Non-pigmented ciliary epithelial cell (primary cell): ENCODE data around the gene RBM18.

ENCODE experiments used
- DNase-seq: peaks from one replicate; pipeline ENCODE4 v3.0.0-alpha.2; 2010; ENCODE audit warnings: low read depth

RBM18 gene, protein sequence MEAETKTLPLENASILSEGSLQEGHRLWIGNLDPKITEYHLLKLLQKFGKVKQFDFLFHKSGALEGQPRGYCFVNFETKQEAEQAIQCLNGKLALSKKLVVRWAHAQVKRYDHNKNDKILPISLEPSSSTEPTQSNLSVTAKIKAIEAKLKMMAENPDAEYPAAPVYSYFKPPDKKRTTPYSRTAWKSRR

DNA sequence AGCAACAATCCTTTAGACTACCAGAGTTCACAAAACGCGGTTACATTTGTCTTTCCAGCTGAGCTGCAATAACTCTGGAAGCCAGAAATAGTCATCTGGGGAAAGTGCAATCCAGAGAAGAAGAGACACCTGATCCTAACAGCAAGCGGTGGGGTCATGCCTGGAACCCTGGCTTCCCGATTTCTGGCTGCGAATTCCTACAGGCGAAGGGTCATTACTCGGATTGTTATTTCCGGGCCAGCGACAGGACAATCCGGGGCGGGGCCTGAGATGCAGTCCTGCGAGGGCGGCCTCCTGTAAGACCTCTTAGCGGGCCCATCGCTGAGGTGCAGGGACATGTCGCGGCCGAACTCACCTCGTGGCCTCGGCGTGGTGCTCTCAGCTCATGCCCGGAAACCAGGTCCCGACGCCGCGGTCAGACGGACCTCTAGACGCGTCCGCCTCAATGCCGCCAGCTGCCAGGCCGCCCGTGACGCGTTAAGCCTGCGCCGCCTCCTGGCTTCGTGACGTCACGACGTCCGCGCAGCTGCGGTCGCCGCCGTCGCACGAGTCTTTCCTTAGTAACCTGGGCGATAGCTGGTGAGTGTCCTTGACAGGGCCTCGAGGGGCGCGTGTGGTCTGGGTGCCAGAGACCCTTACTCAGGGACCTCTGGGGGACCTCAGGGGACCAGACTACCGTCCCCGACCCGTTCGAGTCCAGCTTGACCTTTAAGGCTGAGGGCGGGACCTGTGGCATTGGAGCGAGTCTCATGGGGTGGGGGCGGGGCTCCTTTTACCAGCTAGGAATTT, at the start of gene RBM18, which contains the start of gene MRRF:
RBM18 (minus strand) TSS at position 481 of the 789 bp plus-strand sequence. CDS start 3,348 bp downstream, outside the sequence.
MRRF (plus strand) TSS at position 523 of the 789 bp plus-strand sequence. CDS start 6,010 bp downstream, outside the sequence.
- DNase-seq, result peak; percentile 41

DNA sequence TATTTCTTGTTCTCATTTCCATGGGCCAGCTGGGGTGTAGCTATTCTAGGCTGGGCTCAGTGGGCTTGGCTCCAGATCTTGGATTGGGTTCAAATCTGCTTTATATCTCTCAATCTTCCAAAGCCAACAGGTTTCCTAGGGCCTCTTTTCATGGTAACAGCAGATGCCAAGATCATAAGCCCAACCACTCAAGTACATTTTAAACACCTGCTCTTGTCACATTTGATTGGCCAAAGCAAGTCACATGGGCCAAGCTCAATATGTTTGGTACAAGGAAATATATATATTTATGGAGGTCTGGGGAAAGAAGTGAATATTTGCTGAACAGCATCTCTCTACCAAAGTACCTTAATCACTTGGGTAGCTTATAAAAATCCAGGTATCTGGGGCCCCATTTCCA, 49.5 kb upstream of the RBM18 start:
- DNase-seq, result no peak

DNA sequence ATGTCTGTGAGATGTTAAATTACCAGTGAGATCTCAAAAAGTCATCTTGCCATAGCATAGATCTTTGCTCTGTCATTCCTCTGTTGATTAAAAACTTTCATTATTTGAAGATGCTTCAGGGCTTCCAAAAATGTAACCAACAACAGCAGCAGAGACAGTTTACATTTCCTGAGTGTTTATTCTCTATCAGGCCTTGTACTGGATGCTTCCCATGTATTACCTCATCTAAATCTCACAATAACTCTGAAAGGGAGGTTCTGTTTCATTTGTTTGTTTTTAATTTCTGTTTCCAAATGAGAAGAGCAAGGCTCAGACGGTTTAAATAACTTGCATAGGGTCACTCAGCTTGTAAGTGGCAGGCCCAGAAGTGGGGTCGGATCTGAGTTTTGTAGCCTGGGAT, 45.2 kb upstream of the RBM18 start:
- no peak for DNase-seq

DNA sequence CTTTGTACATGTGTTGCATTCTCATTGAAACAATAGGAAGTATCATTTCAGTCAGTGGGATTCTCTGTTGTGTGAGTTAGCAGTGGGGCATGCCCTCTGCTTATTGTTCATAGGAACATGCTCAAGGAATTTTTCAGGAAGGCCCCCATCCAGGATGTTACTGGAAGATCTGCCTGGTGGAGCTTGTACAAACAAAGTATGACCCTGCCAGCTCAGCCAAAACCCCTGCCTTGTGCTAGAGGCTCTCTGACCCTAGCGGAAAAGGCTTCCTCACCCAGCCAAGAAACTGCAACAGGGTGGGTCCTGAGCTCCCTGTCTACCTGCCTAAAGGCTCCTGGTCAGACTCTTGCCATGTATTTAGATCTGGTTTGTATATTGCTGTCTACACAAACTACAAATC, 43.3 kb upstream of the RBM18 start:
- DNase-seq, result no peak

DNA sequence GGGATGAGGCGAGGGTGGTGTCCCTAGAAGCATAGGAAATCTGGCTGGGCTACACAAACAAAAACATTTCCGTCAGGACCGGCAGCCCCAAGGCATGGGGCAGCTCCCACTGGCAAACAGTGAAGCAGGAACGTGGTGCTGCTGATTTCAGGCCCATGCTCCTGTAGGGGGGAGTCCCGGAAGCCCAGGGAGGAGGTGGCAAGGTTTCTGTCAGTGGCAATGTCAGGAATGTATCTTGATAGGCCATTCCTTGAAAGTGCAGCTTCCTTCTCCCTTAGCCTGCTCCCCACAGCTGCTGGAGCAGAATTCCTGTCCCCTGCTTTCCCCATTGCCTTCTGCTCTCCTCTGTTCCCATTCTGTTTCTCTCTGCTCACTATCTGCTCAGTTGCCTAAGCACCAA, 42.4 kb upstream of the RBM18 start:
- no peak for DNase-seq

DNA sequence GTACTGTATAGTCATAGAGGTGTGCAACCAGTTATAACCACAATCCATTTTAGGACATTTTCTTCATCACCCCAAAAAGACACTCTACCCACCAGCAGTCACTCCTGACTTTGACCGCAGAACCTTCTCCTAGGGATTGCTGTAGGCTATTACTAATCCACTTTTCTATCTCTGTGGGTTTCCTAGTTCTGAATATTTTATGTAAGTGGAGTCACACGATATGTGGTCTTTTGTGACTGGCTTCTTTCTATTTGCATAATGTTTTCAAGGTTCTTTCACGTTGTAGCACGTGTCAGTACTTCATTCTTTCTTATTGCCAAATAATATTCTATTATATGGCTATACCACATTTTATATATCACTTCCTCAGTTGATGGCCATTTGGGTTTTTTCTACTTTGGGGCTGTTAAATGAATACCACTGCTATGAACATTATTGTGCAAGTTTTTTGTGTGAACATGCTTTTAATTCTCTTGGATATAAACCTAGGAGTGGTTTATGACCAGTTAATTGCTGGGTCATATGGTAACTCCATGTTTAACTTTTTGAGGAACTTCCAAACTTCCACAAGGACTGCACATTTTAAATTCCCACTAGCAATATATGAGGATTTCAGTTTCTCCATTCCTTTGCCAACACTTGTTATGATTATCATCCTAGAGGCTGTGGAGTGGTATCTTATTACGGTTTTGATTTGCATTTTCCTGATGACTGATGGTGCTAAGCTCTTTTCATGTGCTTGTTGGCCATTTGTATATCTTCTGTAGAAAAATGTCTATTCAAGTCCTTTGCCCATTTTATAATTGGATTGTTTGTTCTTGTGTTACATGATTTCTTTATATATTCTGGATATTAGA, 37.8 kb upstream of the RBM18 start:
- DNase-seq, result no peak

DNA sequence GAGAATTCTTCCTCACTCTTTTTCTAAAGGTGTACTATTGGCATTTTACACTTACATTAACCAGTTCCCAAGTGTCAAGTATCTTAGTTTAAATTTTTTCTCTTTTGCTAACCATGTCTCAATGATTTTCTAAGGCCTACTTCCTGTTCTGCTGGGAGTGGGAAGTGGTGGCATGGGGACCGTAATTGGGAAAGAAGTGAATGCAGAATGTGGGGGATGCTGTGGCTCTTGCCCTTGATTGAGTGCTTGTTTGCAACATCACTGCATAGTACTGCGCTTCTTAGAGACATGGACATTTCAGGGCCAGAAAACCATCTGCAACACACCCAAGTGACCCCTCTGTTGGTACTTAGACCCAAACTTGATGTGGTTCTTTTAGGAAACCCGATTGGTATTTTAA, 32.9 kb upstream of the RBM18 start:
- no peak for DNase-seq

DNA sequence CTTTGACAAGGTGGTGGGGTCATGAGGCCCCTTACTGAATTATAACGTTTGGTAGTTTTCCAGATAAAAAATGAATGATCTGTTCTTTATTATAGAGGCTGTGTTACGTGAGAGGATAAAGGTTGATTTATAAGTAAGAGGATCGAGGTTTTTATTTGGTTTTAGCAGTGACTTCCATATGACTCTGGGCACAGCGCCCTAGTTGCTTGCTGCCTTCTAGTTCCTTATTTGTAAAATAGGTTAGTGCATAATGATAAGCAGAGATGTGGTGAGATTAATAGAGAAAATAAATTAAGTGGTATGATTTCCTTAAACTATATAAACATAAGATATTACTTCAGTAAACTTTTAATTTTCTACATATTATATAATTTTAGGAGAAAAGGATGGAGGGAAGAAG, 29.9 kb upstream of the RBM18 start:
- no peak for DNase-seq

DNA sequence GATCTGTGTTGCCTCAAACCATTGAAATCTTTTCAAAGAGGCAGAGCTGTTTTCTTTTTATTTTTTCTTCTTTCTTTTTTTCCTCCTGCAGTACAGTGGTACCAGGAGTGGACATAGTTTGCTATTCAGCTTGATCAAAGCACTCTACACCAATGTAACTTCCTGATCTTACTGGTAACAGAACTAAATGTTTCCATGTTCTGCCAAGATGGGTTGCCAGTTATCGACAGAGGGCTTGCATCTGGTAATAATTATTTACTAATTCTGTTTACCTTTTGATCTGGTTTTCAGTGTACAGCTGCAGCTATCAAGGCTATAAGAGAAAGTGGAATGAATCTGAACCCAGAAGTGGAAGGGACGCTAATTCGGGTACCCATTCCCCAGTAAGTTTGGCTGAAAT, 26.8 kb upstream of the RBM18 start:
- no peak for DNase-seq

DNA sequence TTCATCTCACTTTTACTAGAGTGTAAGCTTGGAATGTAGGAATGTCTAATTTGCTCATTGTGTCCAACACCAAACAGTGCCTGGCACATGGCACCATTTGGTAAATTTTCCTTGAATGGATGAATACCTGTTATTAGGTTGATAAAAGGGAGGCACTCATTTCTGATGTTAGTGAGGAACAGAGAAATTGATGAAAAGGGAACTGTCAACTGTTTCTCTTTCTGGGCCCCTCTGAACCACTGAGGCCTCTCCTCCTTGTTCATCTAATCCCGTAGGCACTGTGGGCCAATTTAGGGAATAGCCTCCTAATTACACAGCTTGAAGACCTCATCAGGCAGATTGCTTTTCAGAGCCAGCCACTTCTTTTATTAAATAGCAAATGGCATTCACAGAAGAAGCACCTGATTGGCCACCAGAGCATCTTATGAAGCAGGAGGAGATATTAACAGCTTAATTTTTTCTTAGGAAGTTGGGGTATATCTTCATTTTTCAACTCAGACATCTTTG, 22.6 kb upstream of the RBM18 start:
- no peak for DNase-seq

DNA sequence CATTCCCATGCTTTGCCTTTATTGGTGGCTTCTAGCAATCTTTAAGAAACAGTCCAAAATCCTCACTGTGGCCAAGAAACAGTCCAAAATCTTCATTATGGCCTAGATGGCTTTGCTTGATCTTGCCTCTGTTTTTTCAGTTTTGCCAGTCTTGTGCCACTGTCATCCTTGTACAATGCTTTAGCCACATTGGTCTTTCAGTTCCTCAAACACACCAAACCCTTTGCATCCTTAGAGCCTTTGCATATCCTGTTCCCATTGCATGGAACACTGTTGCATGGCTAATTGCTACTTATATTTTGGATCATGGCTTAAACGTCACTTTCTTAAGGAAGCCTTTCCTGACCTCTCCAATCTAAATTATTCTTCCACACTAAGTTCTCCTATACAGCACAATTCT, 22.1 kb upstream of the RBM18 start:
- DNase-seq, result no peak

DNA sequence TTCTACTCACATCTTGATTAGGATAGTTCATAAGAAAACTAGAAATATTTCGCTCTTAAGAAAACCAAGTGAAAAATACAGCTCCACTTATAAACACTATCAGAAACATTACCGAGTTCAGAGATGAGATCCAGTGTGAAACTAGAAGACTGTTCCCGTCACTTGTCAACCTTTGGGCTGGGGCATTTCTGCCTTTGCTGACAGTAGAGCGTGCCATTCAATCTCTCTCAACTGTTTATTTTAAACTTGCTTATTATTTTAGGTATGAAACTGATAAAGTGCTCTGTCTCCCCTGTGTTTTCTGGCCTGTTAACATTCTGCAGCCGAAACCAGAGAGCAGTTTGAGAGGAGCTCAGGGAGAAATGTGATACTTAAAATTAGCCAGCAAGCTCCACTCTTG, 16.7 kb upstream of the RBM18 start:
- no peak for DNase-seq

DNA sequence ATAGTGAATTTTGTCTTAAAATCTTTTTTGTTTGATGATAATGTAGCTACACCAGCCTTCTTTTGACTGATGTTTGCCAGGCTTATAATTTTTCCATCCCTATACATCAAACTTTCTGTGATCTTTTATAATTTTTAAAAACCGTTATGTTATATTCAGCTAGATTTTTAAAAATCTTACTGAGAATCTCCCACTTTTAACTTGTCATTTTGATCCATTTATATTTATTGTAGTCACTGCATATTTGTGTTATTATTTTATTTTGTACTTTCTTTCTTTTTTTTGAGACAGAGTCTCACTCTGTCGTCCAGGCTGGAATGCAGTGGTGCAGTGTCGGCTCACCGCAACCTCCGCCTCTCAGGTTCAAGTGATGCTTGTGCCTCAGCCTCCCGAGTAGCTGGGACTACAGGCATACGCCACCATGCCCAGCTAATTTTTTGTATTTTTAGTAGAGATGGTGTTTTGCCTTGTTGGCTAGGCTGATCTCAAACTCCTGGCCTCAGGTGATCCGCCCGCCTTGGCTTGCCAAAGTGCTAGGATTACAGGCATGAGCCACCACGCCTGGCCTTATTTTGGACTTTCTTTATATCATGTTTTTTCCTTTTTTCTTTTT, 12.8 kb upstream of the RBM18 start:
- no peak for DNase-seq

DNA sequence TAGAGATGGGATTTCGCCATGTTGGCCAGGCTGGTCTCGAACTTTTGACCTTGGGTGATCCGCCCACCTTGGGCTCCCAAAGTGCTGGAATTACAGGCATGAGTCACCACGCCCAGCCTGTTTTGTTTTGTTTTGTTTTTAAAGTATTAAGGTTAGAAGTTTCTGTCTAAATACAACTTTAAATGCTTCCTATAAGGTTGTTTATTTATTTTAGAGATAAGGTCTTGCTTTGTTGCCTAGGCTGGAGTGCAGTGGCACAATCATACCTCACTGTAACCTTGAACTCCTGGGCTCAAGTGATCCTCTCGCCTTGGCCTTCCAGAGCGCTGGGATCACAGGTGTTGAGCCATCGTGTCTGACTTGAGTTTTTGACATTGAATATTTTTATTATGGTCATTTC, 11.5 kb upstream of the RBM18 start:
- no peak for DNase-seq

DNA sequence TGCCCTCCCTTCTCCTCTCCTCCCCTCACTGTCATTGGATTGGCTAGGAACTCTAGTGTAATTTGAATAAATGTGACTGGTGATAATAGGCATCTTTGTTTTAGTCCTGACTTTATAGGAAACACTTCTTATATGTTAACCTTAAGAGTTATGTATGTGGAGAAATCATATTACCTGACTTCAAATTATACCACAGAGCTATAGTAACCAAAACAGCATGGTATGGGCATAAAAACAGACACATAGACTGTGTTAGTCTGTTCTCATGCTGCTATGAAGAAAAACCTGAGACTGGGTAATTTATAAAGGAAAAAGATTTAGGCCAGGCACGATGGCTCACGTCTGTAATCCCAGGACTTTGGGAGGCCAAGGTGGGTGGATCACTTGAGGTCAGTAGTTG, 9.4 kb upstream of the RBM18 start:
- DNase-seq, result no peak

DNA sequence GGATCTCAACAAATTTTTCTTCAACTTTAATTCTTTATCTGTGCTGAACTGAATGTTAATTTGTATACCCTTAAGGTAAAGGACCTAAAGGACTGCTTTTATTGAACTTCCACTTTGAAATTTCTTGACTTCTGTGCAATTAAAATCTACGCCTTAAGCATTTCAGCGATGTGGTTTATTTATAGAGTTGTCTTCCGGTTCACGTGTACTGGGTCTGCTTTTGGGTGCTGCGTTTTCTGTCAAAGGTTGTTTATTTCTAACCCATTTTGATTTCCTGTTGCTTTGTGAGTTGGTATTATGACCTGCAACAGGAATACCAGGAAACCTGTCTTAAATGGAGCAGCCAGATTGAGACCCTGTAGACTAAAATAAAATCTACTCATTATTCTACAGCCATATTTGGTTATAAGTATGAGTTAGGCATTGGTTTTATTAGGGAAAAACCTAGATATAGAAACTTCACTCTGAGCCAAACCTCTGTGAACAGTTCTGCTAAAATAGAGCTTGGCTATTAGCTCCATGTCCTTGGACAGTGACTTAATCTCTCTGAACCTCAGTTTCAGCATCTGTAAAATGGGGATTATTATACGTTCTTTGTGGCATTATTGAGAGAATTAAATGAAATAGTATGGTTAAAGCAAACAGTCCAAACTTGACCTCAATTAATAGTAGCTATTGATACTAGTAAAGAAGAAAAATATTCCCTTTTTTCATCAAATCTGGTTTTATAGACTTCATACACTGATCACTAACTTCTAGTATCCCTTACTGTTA, 3.6 kb upstream of the RBM18 start:
- DNase-seq, result no peak

DNA sequence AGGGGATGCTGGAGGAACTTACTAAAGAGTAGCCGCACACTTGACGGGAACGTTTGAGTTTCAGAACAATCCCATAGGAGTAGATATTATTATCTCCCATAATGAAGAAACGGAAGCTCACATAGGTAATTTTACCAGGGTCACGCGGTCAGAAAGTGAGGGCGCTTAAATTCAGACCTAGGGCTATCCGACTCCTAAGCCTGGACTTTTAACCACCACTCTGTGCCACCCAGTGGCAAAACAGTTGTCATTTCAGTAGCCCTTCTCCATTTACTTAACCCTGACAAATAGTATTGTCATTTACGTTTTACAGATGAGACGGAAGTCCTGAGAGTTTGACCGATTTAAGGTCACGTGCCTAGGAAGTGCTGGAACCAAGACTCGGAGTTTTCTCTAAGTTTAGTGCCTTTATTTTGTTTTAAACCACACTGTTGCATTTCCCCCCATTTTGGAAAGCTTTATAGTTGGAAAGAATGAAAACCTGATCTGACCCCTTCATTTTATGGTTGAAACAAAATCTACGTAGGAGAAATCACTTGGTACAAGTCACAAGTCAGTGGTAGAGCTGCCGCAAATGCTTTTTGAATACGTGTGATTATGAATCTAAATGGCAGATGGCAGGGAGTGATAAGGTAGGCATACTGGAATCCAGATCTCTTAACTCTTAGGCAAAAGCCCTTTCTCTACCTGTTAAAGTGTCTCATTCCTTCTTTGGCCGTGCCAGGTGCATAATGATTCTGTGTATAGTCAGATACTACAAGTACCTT, 692 bp upstream of the RBM18 start:
- DNase-seq, result no peak

DNA sequence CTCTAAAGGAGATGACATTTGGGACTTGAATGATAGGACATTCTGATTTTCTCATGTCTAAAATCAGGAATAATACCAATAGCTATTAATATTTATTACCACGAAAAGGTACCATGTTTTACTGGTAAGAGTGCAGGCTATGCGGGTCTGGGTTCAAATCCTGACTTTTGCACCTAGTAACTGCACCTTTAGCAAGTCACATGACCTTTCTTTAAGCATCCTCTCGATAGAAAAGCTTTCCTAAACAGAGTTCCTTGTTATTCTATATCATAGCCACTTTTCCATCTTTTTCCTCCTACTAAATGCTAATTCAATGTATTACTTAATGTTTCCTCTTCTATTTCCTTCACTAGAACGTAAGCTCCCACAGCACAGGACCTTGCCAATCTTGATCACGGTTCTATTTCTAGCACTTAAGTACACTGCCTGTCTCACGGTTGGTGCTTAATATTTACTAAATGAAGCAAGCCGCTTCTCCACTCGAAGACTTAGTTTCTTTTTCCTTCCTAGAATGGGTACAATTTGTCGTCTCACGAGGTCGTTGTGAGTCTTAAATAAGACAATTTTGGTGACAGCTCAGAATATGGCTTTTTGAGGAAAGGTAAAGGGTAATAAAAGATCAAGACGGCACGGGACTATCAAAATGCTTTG, 816 bp downstream of the RBM18 start:
- no peak for DNase-seq

DNA sequence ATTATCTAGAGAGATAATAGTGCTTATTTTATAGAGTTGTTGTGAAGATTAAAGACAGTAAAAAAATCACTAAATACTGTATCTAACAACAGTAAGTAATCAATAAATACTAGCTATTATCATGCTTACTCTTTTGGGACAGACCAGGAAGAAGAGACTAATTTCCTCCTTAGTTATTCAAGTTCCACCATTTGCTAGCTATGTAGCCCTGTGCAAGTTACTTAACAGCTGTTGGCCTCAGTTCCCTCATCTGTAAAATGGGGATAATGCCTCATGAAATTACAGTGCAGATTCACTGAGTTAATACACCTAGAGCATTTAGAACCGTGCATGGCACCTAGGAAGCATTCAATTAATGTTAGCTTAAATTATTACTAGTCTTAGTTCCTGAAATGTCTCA, 2.6 kb downstream of the RBM18 start:
- DNase-seq, result no peak

DNA sequence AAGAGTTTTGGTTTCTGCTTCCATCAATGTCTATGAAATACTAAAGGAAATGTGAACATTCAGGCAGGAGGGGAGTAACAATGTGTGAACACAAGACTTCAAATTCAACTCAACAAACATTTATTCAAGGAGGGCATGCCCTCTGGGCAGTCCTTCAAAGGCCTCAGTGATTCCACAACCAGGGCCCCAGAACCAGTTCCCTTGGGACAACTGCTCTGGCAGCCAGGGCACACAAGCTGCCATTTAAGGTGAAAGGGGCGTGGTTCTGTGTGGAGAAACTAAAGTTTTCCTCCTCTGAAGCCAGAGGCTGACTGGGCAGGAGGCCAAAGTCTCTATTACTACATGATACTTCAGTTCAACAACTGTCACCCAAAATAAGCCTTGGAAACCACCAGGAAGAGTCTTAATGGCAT, 3.2 kb downstream of the RBM18 start:
- DNase-seq, result no peak
